Measurements from ENCODE around the gene ADAM11. TPM values are rescaled to one million over a fixed set of nuclear protein-coding genes. Genes with fewer than 3 reads are reported as not detected.
A peak's percentile ranks its signal among the peaks of the same experiment; 100 is the strongest.

Gene ADAM11
- total RNA-seq, 1 donor from 2014 or later = under 0.01 TPM

DNA sequence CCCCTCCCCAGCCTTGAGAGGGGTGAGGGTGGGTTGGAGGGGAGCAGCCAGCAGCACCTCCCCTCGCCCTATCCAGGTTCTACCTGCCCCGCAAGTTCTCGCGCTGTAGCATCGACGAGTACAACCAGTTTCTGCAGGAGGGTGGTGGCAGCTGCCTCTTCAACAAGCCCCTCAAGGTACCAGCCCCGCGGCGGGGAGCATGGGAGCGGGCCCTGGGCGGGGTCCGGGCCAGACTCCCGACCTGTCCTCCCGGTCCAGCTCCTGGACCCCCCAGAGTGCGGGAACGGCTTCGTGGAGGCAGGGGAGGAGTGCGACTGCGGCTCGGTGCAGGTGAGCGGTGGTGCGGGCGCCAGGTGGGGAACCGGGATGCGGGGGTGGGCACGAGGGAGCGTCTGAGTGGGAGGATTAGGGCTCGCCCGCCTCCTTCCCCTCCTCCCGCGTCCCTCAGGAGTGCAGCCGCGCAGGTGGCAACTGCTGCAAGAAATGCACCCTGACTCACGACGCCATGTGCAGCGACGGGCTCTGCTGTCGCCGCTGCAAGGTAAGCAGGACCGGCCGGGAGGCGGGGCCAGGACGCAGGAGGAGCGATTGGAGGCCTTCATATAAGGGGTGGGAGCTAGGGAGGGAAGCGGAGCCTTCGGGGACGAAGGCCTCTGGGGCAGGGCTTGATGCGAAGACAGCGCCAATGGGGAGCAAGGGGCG lies 16.5 kb downstream of the ADAM11 start:
- DNase-seq (ENCODE audit: low read depth in 2 of 2) = peak; percentile 96 to 97

DNA sequence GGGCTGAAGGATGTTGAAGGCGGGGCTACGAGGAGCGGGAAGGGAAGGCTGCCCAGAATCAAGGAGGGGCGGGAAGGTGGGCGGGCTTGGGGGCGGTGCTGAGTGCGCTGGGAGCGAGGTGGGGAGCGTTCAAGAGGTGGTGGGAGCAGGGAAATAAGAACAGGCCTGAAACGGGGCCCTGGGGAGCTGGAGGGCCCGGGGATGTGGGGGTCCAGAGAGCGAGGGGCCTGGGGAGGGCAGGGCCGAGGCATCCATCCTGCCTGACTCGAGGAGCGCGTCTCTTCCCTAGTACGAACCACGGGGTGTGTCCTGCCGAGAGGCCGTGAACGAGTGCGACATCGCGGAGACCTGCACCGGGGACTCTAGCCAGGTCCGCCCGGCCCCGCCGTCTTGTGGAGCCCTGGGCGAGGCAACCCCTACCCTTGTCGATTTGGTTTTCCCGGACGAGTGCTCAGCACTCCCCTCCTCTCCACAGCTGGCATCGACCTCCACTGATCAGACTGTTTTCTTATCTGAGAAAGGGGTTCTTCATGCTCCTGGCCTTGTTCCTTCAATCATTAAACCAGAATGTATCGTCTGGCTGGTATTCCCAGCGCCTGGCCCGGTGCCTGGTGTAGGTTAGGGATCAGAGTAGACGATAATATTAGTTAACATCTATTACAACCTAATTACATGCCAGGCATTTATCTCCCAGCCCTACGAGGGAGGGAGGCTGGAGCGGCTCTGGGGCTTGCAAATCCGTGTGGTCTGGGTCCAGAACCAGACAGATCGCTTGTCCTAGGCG lies 17.2 kb downstream of the ADAM11 start:
- peak in 1 of 2 donors; percentile 11 for DNase-seq (ENCODE audit: low read depth in 2 of 2)

DNA sequence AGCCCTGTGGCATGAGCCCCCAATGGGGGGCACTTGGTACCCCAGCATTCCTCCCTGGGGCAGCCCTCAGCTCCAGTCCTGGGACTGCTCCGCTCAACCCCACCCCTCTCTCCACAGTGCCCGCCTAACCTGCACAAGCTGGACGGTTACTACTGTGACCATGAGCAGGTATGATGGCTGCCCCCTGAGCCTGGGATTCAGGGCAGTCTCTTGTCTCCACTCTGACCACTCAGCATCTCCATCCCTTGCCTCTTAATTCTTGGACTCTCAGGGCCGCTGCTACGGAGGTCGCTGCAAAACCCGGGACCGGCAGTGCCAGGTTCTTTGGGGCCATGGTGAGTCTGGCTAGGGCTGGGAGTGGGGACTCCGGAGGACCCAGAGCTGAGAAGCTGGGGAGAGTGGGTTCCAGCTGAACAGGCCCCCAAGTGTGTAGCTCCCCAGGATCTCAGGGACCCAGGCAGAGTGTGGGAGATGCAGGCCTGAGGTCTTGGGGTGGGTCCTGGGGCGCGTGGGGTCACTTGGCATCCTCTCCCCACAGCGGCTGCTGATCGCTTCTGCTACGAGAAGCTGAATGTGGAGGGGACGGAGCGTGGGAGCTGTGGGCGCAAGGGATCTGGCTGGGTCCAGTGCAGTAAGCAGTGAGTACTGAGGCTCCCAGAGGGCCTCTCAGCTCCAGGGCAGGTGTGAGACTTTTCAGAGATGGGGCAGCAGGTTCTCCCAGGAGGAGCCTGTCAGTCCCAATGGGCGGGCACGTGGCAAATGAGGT lies 18.0 kb downstream of the ADAM11 start:
- no peak for DNase-seq (ENCODE audit: low read depth in 2 of 2)

DNA sequence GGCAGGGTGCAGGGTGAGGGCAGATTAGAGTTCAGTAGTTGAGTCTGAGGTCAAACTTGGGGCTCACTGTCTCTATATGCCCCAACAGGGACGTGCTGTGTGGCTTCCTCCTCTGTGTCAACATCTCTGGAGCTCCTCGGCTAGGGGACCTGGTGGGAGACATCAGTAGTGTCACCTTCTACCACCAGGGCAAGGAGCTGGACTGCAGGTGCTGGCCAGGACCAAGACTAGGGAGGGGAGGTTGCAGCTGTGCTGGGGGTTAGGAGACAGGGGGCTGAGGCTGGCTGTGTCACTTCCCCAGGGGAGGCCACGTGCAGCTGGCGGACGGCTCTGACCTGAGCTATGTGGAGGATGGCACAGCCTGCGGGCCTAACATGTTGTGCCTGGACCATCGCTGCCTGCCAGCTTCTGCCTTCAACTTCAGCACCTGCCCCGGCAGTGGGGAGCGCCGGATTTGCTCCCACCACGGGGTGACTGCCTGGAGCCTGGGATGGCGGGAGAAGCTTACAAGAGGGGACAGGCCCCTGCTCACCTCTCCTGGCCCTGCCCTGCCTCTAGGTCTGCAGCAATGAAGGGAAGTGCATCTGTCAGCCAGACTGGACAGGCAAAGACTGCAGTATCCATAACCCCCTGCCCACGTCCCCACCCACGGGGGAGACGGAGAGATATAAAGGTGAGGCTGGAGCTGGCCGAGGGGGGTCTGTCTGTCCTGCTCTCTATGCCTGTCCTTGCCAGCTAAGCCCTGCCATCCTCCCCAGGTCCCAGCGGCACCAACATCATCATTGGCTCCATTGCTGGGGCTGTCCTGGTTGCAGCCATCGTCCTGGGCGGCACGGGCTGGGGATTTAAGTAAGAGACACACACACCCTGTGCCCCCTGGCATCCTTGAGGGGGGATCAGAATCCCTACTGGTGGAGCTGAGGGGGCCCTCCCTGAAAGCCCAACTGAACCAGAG lies 18.9 kb downstream of the ADAM11 start:
- DNase-seq (ENCODE audit: low read depth in 2 of 2) = no peak

DNA sequence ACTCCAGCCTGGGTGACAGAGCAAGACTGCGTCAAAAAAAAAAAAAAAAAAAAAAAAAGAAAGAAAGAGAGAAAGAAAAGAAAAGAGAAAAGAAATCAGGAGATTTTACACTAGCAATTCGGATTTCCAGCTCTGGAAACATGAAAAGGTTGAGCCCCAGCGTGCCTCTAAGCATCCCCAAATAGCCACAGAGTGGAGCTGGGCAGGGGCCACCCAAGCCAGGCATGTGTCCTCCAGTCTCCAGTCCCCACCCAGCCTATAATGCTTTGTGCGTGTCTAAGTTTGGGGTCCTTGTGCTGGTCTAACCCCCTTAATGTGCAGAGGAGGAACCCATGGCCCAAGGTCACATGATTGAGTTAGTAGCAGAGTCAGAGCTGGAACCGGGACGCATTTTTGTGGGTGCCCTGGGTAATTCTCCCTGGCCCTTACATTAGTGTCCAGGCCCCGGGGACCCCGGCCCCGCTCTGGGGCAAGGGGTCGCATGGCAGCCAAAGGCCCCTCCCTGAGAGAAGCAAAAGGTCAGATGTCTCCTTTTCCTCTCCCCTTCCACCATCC lies 19.9 kb downstream of the ADAM11 start:
- DNase-seq (ENCODE audit: low read depth in 2 of 2) = no peak

DNA sequence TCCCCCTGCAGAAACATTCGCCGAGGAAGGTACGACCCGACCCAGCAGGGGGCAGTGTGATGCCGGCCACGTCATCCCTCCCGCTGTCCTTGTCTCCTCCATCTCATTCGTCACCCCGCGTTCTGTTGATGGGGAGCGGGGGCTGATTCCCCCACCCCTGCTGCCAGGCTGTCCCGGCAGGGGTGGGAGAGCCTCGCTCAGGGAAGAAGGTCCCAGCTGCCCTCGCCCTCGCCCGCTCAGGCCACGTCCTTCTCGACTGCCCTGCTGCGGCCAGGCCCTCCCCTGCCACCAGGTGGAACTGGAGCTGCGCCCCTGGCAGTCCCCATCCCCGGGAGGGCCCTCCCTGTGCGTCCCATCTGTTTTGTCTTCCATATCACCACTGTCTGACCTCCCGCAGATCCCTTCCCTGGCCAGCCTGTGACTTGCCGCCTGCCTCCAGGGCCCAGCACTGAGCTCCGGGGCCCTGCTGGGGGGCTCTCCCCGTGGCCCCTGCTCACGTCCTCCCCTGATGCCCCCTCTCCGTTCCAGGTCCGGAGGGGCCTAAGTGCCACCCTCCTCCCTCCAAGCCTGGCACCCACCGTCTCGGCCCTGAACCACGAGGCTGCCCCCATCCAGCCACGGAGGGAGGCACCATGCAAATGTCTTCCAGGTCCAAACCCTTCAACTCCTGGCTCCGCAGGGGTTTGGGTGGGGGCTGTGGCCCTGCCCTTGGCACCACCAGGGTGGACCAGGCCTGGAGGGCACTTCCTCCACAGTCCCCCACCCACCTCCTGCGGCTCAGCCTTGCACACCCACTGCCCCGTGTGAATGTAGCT lies 20.6 kb downstream of the ADAM11 start:
- peak; percentile 74 to 76 for DNase-seq (ENCODE audit: low read depth in 2 of 2)

DNA sequence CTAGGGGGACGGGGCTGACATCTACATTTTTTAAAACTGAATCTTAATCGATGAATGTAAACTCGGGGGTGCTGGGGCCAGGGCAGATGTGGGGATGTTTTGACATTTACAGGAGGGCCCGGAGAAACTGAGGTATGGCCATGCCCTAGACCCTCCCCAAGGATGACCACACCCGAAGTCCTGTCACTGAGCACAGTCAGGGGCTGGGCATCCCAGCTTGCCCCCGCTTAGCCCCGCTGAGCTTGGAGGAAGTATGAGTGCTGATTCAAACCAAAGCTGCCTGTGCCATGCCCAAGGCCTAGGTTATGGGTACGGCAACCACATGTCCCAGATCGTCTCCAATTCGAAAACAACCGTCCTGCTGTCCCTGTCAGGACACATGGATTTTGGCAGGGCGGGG lies 21.4 kb downstream of the ADAM11 start:
- no peak for DNase-seq (ENCODE audit: low read depth in 2 of 2)

DNA sequence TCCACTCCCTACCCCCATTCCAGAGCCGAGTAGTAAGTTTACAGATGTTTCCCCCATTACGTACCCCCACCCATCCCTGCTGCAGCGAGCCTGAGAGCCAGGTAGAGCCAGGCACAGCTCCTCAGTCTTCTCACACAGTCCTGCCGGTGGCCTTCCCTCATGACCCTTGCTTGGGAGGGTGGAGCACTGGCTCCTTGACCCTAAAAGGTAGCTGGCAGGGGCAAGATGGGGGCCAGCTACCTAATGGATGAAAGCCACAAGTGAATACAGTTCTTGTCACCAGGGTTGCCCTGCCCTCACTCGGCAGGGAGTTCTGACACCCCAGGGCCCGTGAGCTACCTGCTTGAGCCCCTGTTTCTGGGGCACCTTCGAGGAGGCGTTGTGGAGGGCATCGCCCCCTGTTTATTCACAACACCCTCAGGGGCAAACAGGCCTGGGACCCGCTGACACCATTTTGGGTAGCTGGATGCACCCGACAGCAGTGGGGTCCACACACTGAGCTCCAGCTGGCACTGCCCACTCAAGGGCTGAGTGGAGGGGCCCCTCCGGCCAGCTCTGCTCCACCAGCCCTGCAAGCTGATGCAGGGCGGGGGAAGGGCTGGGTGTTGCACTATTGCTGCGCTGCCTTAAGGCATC lies 22.2 kb downstream of the ADAM11 start:
- no peak for DNase-seq (ENCODE audit: low read depth in 2 of 2)

DNA sequence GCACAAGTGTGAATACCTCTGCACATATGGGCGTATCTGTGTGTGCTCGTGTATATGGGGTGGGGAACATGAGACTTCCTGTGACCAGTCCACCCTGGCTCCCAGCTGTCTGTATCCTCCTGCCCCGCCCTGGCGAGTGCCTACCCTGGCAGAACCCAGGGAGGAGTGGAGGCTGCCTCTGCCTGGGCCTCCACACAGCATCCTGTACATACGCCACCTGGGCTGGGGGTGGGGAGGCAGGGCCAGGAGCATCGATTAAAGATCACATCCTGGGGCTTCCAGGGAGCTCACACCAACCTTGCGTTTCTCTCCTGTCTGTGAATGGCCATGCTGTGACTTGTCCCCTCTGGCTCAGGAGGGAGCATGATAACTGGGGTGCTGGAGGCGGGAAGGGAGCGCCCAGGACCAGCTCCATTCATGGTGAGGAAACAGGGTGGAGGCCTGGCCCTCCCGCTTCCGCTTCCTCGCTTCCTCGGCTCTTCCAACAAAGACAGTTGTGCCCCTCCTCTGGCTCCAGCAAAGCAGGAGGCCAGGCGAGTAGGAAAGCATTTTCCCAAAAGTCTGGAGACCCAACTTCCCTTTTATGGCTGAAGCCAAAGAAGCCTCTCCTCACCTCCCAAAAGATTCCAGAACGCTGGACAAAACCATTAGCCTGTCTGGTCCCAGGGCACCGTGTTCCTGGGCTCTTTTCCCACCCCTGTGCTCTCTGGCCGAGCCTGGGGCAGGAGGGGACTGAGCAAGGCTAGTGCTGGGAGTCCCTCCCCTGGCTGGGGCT lies 22.9 kb downstream of the ADAM11 start:
- DNase-seq (ENCODE audit: low read depth in 2 of 2) = no peak

DNA sequence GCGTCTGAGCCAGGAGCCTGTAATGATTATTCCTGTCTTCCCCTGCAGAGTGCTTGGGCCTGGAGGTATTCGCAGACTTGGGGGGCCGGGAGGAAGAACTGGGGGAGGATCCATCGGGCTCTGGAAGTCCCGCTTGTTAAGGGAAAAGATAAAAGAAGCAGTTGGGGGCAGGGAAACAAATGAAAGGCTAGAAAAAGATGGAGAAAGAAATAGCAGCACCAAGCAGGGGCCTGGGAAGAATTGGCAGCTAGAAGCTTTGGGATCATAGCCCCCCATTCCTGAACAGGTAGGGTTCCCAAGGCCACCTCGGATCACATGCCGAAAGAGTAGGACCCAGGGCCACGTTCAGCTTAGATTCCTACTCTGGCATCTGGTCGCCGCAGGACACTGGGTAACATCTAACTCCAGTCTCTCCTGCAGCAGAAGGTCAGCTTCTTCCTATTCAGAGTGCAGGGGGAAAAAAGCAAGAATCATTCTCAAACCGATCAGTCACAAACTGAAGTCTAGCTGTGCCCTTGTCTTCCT lies 23.6 kb downstream of the ADAM11 start:
- no peak for DNase-seq (ENCODE audit: low read depth in 2 of 2)

DNA sequence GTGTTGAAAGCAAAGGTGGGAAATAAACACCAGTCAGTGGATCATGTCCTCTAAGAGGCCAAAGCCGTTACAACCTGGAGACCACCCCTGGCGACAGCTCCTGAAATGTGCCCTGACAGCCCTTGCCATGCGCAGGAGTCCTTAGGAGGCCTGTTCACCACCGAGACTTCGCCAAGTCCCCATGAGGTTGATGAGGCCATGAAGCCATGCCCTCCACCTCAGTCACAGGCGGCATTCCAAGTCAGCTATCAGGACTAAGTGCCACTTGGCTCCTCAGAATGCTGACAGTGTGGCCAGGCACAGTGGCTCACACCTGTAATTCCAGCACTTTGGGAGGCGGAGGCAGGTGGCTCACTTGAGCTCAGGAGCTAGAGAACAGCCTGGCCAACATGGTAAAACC lies 27.1 kb downstream of the ADAM11 start:
- DNase-seq (ENCODE audit: low read depth in 2 of 2) = no peak

DNA sequence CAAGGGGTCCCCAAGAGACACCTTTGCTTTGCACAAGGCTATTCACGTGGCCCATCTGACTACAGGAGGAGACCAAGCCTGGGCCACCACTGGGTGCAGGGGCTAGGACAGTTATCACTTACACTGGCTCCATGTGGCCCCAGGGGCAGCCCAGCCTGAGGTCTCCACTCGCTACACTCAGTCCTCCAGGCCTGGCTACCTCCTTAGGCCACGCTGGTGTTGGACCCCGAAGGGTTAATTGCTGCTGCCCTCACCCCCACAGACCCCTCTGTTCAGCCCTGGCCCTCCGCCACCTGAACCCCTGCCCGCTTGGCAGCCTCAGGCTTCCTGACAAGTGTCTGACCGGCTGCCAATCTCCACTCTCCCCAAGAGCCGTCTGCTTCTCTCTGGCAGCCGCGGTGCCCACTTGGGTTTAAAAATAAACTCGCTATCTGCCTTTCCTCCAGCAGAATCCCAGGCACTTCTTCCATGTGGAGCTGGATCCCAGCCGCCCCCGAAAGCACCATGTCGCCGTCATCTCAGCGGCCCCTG lies 27.8 kb downstream of the ADAM11 start:
- no peak for DNase-seq (ENCODE audit: low read depth in 2 of 2)

DNA sequence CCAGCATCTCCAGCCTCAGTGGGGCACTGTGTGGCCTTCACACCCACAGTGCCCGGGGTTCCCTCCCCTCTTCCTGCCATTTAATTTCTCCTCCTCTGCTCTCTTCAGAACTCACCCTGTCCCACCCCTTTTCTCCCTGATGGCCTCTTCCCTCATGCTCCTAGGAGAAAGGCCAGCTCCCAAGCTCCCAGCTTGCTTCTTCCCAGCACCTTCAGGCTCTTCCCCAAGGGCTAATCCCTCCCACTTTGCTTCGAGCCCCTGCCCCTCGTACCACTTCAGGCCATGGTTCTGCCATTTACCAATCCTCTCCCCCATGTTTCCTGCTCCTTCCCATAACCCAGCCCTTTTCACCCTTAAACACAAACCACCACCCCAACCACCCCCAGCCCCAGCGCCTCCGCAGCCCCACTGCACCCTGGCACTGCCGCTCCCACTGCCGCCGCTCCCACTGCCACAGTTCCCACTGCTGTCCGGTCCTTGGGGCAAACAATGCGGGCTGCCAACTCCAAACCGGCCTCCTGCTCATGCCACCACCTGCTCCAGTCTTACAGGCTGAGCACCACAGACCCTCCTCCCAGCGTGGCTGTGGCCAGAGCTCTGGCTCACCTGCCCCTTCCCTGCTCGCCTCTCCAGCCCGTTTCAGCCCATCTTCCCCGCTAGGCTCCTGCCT lies 28.6 kb downstream of the ADAM11 start:
- no peak for DNase-seq (ENCODE audit: low read depth in 2 of 2)

DNA sequence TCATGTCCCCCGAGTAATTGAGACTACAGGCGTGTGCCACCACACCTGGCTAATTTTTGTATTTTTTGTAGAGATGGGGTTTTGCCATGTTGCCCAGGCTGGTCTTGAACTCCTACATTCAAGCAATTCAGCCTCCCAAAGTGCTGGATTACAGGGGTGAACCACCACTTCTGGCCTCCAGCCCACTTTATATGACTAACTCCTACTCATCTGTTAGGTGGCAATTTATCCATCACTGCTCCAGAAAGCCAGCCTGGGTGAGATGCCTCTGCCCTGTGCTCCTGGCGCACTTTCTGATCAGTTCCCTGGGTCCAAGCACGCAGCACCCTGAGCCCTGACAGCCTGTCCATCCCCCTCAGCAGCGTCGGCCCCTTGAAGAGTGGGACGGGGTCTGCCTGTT lies 29.4 kb downstream of the ADAM11 start:
- no peak for DNase-seq (ENCODE audit: low read depth in 2 of 2)

DNA sequence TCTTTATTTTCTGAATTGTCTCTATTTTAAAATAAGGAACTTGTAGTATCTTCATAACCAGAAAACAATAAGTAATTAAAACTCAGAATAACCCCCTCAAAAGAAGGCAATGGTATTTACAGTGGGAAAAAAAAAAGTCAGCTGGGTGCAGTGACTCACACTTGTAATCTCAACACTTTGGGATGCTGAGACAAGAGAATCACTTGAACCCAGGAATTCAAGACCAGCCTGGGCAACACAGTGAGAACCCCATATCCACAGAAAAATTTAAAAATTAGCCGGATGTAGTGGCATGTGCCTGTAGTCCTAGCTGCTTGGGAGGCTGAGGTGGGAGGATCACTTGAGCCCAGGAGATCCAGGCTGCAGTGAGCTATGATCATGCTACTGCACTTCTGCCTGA lies 33.5 kb downstream of the ADAM11 start:
- DNase-seq (ENCODE audit: low read depth in 2 of 2) = peak in 1 of 2 donors; percentile 29

DNA sequence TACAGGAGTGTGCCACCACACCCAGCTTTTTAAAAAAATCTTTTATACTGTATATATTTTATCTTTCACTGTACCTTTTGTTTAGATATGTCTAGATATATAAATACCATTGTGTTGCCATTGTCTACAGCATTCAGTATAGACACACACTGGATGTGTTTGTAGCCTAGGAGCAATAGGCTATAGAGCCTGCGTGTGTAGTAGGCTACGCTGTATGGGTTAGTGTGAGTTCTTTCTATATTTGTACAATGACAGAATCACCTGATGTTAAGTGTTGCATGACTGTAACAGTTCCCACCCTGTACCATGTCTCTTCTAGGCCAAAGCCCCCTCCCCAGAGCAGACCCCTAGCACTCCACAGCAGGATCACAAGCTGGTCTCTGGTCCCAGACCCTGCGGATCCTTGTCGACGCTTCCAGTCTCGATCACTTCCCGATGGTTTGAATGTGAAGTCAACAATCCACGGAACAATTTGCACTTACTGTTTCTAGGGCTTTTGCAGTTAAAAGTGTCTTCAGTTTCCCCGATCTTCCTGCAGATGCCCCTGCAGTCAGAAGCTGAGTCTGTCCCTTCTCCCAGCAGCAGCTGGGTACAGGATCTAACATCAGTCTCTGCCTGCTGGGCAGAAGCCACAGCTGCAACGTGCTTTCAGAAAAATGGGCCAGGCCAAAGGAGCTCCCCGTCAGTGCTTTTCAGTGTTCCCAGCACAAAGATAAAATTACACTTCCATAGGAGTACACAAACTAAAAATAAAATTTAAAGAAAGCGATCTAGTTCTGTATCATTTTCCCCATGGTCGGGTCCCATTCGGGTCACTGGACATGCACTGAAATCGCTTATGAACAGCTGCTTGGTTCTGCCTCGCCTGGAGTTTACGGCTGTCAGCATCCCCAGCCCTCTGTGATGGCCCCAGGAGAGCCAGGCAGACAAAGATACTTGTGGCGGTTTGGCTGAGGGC lies 35.4 kb downstream of the ADAM11 start:
- no peak for DNase-seq (ENCODE audit: low read depth in 2 of 2)

Data from lung microvascular endothelial cell (primary cell).